Breast epithelium (tissue), 3 donors: ENCODE results near the gene ARFGAP1.
"Not testable (repeated sequence)": the region's sequence is repeated elsewhere in the genome, so short reads cannot be mapped to it uniquely, and the experiment has no call there.

Experiments
- POLR2AphosphoS5 ChIP-seq, 3 donors: sonication (generic); formaldehyde crosslinking; IDR thresholded peaks; one replicate each; pipeline ENCODE4 v1.6.1; 2017; ENCODE audit warnings: antibody characterized with exemption in 3 of 3
- TF ChIP-seq, protein P1 (sequence below), 3 donors: fragments of 450-650 bp; IDR thresholded peaks; one replicate each; pipeline ENCODE4 v1.5.1; 2016 to 2017; ENCODE audit warnings: antibody characterized with exemption in 3 of 3, mild to moderate bottlenecking in 3 of 3, moderate library complexity in 3 of 3

DNA sequence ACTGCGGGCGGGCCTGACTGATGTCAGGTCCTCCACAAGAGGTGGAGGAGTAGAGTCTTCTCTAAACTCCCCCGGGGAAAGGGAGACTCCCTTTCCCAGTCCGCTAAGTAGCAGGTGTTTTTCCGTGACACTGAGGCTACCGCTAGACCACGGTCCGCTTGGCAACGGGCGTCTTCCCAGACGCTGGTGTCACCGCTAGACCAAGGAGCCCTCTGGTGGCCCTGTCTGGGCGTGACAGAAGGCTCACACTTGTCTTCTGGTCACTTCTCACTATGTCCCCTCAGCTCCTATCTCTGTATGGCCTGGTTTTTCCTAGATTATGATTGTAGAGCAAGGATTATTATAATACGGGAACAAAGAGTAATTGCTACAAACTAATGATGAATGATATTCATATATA, 21.3 kb upstream of the ARFGAP1 start:
- TF ChIP-seq, protein P1, sequence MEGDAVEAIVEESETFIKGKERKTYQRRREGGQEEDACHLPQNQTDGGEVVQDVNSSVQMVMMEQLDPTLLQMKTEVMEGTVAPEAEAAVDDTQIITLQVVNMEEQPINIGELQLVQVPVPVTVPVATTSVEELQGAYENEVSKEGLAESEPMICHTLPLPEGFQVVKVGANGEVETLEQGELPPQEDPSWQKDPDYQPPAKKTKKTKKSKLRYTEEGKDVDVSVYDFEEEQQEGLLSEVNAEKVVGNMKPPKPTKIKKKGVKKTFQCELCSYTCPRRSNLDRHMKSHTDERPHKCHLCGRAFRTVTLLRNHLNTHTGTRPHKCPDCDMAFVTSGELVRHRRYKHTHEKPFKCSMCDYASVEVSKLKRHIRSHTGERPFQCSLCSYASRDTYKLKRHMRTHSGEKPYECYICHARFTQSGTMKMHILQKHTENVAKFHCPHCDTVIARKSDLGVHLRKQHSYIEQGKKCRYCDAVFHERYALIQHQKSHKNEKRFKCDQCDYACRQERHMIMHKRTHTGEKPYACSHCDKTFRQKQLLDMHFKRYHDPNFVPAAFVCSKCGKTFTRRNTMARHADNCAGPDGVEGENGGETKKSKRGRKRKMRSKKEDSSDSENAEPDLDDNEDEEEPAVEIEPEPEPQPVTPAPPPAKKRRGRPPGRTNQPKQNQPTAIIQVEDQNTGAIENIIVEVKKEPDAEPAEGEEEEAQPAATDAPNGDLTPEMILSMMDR (IDR thresholded peaks at IDR 0.05): not testable (repeated sequence)
- not testable (repeated sequence) for TF ChIP-seq POLR2AphosphoS5 (IDR thresholded peaks at IDR 0.05)
